Measurements from ENCODE around the gene MR1.

MR1 gene
- long read RNA-seq, donor 1: 0 reads
- long read RNA-seq, donor 2: 0 reads
- long read RNA-seq, donor 3, full-length matches to known transcripts: 2 of 2 reads
- long read RNA-seq, donor 3, partial matches to known transcripts: 0 of 2 reads
- long read RNA-seq, donor 3, other reads (novel, unspliced or antisense): 0 of 2 reads
- long read RNA-seq, donor 4, partial matches to known transcripts: 0 of 2 reads
- long read RNA-seq, donor 4, other reads (novel, unspliced or antisense): 0 of 2 reads
- long read RNA-seq, donor 5: 0 reads
- long read RNA-seq, donor 6: 0 reads
- long read RNA-seq, donor 7, partial matches to known transcripts: 0 of 2 reads
- long read RNA-seq, donor 7, other reads (novel, unspliced or antisense): 0 of 2 reads
- long read RNA-seq, donor 8, partial matches to known transcripts: 0 of 1 reads
- long read RNA-seq, donor 8, other reads (novel, unspliced or antisense): 0 of 1 reads

DNA sequence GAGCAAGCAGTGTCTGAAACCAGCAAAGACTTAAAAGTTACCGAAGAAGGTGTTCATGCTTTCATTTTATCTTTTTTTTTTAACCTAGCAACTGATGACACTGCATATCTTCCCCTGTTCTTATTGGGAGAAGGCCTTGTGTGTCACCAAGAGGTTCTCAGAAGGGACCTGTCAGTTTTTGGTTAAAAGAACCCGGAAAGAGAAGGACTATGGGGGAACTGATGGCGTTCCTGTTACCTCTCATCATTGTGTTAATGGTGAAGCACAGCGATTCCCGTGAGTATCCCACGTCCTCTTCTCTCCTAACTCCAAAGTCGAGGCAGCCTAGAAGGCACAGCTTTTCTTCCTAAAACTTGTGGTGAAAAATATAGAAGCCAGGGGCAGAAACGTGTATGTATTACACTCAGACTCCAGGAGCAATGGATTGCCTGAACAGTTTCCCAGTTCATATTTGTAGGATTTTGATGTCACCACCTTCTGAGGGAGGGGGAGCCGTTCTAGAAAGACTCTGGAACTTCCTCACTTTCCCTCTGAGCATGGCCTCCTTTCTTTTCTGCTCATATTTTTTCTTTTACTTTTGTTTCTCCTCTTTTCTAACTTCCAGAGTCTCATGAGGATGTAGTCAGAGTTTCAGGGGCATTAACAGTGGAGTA lies at the start of gene MR1:
MR1 (plus strand) TSS at position 185 of the 653 bp plus-strand sequence; CDS start at position 210, 25 bp downstream.
- DNase-seq: peak; percentile 59

DNA sequence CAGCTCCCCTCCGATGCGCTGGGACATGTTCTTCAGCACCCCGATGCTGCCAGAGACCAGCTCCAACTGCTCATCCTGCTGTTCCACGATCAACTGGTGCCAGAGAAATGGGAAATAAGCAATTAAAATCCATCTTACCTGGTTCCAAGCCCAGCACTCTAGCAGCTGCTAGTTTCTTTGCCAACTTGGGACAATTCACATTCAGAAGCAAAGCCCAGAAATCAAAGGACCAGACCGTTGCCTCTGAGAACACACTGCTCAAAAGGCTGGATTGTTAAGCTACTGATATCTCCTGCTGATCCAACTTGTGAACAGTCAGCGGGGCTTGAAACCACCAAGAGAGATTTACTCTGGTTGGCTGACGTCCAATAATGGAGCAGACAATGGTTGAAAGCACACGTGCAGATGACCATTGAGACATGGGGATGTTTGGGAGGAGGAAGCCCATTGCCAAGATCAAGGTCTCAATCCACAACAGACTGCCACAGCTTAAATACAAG lies 45.5 kb upstream of the MR1 start:
- DNase-seq: no peak

DNA sequence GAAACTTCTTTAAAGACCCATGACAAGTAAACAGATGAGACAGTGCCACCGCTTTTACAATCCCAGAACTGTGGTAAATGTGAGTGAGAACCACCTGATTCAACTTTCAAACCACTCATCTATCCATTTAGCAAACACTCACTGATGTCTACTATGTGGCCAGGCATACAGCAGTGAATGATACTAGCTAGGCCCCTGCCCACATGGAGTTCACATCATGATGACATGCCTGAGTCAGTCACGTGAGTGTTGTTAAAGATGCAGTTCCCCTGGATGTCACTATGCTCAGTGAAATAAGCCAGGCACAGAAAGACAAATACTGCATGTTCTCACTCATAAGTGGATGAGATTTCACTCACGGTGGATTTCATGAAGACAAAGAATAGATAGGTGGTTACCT lies 39.5 kb upstream of the MR1 start:
- no peak for DNase-seq

DNA sequence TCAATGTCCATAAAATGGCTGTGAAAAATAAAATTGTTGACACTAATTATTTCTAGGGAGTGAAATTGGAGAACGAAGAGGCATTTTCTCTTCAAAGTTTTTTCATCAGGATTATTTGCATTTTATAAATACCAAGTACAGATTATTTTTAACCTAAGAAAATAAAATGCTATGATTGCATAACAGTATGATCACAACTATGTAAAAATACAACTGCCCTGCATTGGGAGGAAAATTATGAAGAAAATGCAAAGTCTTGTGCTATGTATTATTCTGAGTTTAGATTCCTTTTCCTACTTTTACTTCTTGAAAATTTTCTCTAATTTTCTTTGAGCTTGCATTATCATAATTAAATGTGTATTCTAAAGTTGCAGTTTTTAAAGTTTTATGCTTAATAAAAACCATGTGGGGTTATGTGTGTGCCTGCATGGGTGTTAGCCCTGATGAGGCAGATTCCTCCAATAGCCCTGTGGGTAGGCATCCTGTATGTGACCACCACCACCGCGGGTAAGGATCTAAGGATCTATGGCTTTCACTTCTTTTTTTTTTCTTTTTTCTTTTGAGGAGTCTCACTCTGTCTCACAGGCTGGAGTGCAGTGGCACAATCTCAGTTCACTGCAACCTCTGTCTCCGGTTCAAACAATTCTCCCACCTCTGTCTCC lies 35.8 kb upstream of the MR1 start:
- no peak for DNase-seq

DNA sequence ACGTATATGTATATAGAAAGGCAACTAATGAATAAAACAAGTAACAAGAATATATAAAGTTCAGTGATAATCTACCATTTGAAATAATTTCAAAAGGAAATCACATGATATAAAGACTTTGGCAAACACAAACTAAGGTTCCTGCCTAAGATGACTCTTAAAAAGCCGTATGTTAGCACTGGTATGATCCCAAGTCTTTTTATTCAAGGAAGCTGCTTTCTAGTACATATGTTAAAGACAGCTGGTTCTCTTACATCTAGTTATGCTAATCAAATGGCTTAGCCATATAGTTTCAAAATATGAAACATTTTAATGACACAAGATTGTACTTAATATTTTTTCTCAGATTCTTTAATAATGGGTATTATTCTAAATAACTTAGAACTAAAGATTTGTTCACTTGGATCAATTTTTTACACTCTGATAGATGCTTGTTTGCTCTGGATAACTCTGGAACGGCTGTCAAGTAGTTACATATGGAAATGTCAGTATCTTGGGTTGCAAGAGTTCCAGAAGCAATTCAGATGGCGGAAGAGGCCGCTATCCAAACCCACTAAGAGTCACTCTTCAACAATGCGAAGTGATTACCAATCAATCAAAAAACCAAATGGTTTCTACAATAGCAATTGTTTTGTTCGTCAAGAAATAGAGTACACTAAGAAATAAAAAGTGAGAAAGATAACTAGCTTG lies 32.5 kb upstream of the MR1 start:
- DNase-seq: no peak

DNA sequence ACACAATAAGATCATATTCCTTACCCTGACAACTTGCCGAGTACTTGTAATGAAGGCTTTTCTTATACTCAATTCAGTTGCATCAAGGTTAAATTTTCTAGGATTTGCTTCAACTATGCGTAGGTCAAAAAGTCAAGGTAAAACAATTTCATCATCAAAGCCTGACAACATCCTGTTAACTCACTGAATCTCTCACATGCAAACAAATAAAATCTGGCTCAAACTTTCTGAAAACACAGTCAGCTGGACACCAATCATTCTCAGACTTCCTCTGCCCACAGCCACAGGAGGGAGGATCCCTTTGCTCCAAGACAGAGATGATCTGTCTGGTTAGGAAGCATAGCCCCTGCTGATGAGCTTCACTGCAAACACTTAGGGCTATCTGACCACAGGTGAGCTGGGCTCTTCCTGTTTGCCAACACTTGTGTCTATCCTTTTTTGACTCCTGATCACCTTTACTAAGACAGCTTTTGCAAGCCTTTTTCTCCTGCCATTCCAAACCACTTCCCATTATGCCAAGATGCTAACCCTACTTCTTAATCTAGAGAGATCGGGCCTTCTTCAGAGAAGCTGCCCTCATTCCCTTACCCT lies 31.1 kb upstream of the MR1 start:
- no peak for DNase-seq

DNA sequence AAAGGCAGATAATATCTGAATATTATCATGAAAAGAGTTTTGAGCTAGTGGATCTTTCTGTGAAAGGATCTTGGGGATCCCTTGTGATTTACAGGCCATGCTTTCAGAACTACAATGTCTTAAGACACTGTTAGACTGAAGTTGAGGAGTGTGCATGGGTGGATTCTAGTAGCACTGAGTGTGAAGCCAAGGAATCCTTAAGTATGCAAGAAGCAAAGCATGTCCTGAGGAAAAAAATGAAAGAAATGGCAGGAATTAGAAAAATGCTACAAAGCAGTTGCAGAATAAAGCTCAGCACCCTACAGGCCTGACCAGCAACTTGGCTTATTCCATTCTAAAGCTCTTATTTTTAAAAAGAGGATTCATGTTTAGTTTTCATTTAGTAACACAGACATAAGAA lies 23.0 kb upstream of the MR1 start:
- DNase-seq: no peak

DNA sequence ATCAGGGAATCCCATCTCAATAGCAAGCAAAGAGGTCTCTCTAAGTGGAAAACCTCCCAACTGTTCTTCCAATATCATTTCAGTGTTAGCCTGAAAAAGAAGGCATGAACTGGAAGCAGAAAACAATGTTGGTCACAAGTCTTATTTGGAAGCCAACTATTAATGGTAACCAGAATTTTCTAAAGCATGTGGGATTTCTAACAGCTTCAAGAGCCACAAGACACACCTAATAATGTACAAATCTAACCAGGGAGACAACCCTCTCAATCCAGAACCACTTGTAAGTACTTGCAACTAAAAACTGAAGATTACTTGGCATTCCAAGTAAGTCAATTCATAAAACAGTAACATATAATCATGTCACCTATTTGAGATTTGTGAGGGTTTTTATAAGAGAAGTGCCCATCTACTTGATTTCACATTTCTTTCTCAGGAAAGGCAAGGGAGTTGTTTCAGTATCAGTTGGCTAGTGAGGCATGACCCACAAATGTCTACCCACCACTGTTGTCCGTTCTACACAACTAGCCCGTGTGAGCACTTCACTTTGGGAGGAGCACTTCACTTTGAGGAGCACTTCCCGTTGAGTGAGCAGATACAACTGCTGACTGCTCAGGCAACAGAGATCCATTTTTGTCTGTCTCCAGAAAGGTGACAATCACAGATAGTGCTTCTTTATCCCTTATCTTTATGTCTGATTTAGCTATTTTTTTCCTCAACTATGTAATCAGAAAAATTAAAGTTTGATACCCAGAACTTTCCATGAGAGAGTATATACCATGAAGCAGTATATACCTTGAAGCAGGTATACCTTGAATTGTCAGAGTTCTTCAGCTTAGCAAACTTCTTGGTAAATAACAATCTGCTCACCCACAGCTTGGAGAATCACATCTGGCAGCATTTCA lies 22.2 kb upstream of the MR1 start:
- no peak for DNase-seq

DNA sequence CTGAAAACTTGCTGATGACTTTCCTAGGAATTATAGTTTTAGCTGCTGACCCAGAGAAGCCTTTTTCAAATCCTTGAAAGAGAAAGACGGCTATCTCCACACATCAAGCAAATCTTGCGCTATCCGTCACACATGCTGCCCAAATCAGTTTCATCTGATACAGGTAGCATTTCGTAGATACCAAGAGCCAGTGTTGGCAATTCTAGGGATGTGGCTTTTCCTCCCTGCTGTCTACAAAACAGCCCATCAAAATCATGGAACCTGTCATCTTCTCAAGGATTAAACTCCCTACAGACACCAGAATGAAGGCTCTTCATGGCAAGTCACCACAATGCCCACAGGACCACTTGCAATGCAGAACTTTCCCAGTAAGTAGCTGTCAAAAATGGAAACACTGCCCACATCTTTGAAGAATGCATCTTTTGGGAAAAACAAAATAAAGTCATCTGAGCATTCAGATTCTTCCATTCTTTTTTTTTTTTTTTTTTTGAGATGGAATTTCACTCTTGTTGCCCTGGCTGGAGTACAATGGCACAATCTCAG lies 21.5 kb upstream of the MR1 start:
- no peak for DNase-seq

DNA sequence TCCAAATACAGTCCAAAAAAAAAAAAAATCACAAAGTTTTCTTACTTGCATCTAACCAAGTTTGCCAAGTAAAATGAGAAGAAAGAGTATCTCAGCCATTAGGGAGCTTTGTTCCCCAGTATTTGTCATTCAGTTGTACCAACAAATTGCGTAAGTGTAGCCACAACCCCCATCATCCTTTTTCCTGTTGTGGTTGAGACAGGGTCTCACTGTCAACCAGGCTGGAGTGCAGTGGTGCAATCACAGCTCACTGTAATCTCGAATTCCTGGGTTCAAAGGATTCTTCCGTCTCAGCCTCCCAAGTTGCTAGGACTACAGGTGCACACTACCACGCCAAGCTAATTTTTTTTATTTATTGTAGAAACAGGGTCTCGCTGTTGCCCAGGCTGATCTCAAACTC lies 20.6 kb upstream of the MR1 start:
- no peak for DNase-seq

DNA sequence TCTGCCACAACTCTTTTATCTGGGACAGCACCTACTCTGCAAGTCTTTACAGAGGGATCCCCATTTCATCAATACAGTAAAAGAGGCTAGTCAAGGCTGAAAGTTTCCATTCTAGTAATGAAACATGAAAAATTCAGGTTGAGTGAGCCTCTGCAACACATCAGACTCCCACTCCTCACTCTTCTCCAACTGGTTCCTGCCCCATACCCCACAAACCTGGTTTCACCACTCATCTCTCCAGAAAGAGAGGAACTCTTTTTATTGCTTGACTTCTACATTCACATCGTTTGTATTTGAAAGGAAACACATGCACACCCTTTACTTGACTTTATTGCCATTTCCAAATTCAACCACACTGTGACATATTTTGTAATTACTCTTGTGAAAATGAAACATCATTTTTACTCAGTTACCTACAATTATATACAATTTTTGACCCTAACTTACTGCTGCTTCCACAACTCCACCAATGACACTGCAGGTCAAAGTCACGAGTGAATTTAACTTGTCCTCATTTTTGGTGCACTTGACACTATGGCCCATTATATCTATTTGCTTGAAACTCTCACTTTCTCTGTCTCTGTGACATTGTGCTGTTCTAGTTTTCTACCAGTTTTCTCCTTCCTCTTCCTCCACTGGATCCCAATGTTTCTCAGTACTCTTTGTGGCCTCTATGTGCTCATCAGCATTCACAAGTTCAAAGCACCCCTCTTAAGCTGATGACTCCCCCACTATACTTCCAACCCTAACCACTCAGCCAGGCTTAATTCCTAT lies 19.1 kb upstream of the MR1 start:
- no peak for DNase-seq

DNA sequence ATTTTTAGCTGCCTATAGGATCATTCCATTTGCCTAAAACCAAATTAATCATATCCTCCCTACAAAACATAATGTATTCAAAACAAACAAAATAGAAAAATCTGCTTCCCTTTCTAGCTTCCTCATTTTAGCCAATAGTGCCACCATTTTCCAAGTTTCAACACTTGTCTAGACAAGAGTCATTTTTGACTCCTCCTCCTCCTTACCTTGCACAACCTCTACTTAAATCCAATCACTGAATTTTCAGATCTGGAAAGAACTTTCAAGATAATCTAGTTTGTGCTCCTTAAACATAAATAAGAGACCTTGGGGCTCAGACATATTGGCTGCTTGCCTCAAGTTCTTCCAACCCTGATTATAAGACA lies 18.6 kb upstream of the MR1 start:
- no peak for DNase-seq

DNA sequence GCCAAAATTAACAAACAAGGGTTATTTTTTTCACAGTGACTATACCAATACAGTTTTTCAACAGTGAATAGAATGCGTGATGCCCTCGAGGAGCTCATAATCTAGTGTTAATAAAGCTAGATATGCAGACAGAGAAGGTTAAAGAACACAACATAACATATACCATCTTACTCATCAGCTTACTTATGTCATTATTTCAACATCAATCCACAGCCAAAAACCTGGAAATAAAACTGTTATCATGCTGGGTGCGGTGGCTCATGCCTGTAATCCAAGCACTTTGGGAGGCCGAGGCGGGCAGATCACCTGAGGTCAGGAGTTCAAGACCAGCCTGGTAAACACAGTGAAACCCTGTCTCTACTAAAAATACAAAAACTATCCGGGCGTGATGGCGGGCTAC lies 17.2 kb upstream of the MR1 start:
- no peak for DNase-seq

DNA sequence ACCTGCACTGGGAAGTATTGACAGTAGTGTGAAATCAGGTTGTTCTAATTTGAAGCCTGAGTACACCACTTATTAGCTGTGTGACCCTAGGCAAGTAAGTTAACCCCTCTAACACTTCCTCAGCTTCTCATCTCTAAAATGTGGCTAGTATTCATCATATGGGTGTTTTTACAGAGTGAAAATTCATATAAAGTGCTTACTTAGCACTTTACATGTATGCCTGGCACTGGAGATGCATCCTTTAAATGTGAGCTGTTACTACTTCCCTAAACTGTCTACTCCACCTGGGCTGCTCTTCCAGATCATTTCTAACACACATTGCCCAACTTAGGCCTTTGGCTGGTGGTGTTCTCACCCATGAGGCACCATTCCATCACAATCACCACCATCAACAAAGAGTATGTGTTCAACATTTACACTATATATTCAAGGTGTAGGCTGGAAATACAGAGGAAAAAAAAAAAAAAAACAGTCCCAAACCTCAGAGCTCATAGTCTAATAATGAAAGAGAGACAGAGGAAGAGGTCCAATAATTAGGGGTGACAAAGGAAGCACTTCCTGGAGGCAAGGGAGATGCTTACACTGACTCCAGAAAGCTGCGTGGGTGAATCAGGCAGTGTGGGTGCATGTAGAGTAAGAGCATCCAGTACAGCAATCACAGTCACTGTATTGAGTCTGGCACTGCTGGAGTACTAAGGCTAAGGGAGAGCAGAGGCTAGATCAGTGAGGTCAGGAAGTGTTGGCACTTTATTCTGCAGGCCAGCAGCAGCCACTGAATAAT lies 14.7 kb upstream of the MR1 start:
- no peak for DNase-seq

DNA sequence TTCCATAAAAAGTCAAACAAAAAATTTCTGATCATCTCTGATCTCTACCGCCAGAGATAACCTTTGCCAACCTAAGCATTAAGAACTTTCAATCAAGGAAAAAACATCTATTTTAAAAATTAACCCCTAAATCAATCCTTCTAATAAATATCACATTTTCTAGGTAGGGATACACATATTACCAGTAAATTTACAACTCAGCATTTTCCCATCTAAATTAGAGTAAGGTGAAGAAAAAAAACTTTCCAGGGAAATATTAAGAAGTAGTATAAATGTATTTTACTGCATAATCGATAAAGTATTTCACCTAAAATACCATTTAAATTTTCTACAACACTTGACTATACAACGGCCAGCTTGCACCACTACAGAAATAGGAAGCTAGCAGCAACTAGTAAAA lies 12.6 kb upstream of the MR1 start:
- DNase-seq: no peak

DNA sequence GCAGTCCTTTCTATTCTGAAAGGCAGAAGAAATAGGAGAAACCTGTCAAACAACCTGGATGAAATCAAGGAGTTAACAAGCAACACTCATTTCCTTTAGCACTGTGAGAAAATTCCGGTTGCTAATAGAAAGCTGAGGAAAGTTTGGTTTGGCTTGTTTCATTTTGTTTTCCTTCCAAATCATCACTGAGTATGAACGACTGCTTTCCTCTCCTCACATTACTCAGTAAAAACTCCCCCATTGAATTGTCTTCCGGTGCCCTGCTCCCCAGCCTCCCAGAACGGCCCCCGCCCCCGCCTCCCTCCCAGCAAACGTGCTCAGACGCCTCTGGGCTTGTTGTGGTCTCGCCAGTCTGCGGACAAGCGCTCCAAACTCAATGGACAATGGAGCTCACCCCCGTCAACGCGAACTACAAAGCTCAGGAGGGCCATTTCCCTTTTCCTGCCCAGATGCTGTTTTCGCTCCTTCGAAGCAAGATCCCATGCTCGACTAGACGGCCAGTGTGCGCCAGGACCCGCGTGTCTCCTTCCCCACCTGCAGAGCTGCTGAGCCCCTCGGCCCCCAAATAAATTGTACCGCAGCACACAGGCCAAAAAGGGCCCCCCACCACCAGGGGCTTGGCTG lies 11.9 kb upstream of the MR1 start:
- DNase-seq: peak; percentile 78

DNA sequence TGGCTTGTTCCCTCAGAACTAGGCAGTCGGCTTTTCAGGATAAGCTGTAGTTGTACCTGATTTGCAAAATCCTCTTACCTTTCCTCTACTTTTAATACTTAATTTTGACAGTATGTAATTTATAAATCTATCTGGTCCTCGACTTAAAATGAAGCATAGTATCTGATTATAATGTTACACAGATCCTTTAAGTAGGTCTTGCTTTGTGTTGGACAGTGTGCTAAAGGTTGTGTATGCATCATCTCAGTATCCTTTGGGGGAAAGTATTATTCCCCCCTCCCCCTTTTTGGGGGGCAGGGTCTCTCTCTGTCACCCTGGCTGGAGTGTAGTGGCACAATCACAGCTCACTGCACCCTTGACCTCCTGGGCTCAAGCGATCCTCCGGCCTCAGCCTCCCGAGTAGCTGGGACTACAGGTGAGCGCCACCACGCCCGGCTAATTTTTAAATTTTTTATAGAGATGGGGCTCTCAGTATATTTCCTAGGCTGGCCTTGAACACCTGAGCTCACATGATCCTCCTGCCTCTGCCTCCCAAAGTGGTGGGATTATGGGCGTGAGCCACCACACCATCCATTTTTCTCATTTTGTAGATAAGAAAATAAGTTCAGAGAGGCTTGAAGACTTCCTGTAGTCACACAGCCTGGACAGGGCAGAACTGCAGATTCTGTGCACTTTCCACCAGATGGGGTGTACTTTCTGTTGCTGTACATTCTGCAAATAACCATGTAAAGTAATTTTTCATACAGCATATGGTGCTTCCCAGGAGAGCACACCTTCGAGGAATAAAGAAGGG lies 10.3 kb upstream of the MR1 start:
- no peak for DNase-seq

DNA sequence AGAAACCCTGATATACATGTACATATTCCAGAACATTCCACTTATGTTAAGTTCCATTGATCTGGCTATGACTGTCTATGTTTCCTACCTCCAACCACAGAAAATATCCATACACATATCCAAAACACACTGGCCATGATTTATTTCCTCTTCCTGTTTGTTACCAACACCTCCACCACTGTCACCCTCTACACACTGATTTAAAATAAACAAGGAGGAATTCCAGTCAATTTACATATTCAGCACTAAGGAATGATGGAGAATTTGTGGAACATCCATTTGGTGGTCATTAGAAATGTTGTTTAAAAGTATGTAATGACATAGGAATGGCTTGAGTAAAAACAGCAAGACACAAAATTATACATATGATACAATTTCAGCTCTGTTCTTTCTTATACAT lies 5.6 kb upstream of the MR1 start:
- DNase-seq: no peak
